GM18873 (cell line): ENCODE results near the gene DSCAM.
"Not testable (repeated sequence)": the region's sequence is repeated elsewhere in the genome, so short reads cannot be mapped to it uniquely, and the experiment has no call there.

Source experiments
- ATAC-seq: cut with Tn5 transposase; IDR thresholded peaks from one replicate; pipeline ENCODE4 v1.9.1; 2021; ENCODE audit warnings: mild to moderate bottlenecking, moderate library complexity, moderate number of reproducible peaks; ENCODE audit not compliant: unreplicated experiment, low FRiP score

Gene DSCAM

GRCh38 chr21:40208206-40208947 lies 638.6 kb downstream of the DSCAM start:
- no peak for ATAC-seq

GRCh38 chr21:40200946-40201345 lies 646.0 kb downstream of the DSCAM start:
- no peak for ATAC-seq

- ATAC-seq, result no peak
Observed at GRCh38 chr21:40200126-40200525, 646.8 kb downstream of the DSCAM start.

- no peak for ATAC-seq
Observed at GRCh38 chr21:40194185-40194980, 652.6 kb downstream of the DSCAM start.

GRCh38 chr21:40191616-40192015 lies 655.3 kb downstream of the DSCAM start:
- no peak for ATAC-seq

GRCh38 chr21:40191196-40191595 lies 655.8 kb downstream of the DSCAM start:
- ATAC-seq, result no peak

GRCh38 chr21:40187946-40188654 lies 658.9 kb downstream of the DSCAM start:
- no peak for ATAC-seq

- no peak for ATAC-seq
Observed at GRCh38 chr21:40187244-40187643, 659.7 kb downstream of the DSCAM start.

GRCh38 chr21:40186045-40186444 lies 660.9 kb downstream of the DSCAM start:
- no peak for ATAC-seq

- ATAC-seq, result no peak
Observed at GRCh38 chr21:40185208-40185607, 661.8 kb downstream of the DSCAM start.

- not testable (repeated sequence) for ATAC-seq
Observed at GRCh38 chr21:40182491-40182890, 664.5 kb downstream of the DSCAM start.

GRCh38 chr21:40179166-40179565 lies 667.8 kb downstream of the DSCAM start:
- no peak for ATAC-seq

- no peak for ATAC-seq
Observed at GRCh38 chr21:40178726-40179125, 668.2 kb downstream of the DSCAM start.

- no peak for ATAC-seq
Observed at GRCh38 chr21:40177979-40178378, 669.0 kb downstream of the DSCAM start.

- no peak for ATAC-seq
Observed at GRCh38 chr21:40176724-40177123, 670.2 kb downstream of the DSCAM start.

- no peak for ATAC-seq
Observed at GRCh38 chr21:40173816-40174215, 673.1 kb downstream of the DSCAM start.

- no peak for ATAC-seq
Observed at GRCh38 chr21:40169971-40170370, 677.0 kb downstream of the DSCAM start.

GRCh38 chr21:40166291-40166843 lies 680.6 kb downstream of the DSCAM start:
- ATAC-seq, result no peak

GRCh38 chr21:40165773-40166070 lies 681.2 kb downstream of the DSCAM start:
- no peak for ATAC-seq

- no peak for ATAC-seq
Observed at GRCh38 chr21:40164905-40165772, 681.8 kb downstream of the DSCAM start.
